ENCODE measurements around the gene FGFBP2. TPM values are rescaled to one million over a fixed set of nuclear protein-coding genes. Genes with fewer than 3 reads are reported as not detected.

FGFBP2 gene
- total RNA-seq, 3 donors from 2014 or later (not counting 1 experiment from before 2014, with no cell fraction given) = 644 to 736 (median 713) TPM

Other genes starting within 250 kb of the FGFBP2 start
- gene CD38, start 184.8 kb downstream of the FGFBP2 start, total RNA-seq = 100 to 1,000 TPM in 1 of 3 donors, 10 to 100 TPM in 2; 91.8 to 124 (median 98.8) TPM
- gene FGFBP1, start 24.4 kb downstream of the FGFBP2 start, total RNA-seq = not detected
- gene PROM1, start 120.8 kb upstream of the FGFBP2 start, total RNA-seq = not detected